ENCODE results near the gene PILRA.
A peak's percentile ranks its signal among the peaks of the same experiment; 100 is the strongest.
"Not testable (repeated sequence)": the region's sequence is repeated elsewhere in the genome, so short reads cannot be mapped to it uniquely, and the experiment has no call there.

The PILRA gene

GRCh38 chr7:100373261-100373831 lies at the start of gene PILRA:
PILRA (plus strand) TSS chr7:100373487; CDS start chr7:100373657, 170 bp downstream.
- DNase-seq = no peak

DNA sequence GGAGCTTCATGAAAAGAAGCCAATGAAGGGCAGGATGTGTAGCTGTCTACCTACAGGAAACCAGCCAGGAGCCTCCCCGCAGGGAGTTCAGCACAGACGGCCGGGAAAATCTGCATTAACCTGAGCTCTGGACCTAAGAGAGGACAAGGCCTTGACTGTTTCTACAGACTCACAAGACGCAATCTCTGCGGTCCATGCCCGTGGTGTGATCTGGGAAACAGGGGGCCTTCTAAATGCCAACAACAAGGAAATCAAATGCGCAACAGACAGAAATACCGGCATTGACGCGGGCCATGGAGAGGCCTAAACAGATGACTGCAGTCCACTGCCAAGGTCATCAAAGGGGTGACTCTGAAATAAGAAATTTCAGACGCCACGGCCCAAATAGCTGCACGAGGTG lies 49.1 kb upstream of the PILRA start:
- DNase-seq = not testable (repeated sequence)

GRCh38 chr7:100325671-100326070 lies 47.6 kb upstream of the PILRA start:
- not testable (repeated sequence) for DNase-seq

GRCh38 chr7:100326914-100327313 lies 46.4 kb upstream of the PILRA start:
- not testable (repeated sequence) for DNase-seq

- peak; percentile 90 for DNase-seq
Observed at GRCh38 chr7:100335566-100336466, 37.5 kb upstream of the PILRA start.

GRCh38 chr7:100338083-100338696 lies 35.1 kb upstream of the PILRA start:
- DNase-seq = not testable (repeated sequence)

DNA sequence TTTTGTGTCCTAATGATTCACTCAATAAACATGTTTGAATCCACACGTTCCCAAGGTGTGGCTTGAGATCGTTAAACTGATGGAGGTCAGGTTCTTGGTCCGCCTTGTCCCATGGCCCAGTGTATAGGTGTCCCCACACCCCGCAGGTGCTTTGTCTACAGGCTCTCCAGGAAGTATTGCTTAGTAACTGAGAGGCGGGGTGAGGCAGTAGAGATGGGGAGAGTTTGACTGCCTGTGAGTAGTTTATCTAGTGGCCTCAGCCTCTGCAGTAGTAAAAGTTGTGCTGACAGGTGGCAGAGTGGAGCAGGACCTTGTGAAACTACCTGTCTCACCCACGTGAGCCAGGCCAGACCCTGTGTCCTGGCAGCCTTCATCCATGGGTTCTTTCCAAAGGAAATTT lies 32.0 kb upstream of the PILRA start:
- DNase-seq = not testable (repeated sequence)

DNA sequence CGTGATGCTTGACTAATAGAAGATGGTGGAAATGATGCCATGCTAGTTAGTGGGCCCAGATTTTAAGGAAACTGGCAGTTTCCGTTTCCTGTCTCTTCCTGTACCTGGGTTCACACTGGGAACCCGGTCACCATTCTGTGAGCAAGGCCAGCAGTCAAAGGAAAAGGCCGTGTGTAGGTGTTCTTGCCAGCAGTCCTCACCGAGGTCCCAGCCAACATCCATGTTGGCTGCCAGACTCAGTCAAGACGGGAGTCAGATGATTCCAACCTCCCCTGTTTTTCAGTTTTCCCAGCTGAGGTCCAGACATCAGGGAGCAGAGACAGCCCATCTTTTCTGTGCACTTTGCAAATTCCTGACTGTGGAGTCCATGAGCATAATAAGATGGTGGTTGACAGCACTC lies 30.5 kb upstream of the PILRA start:
- no peak for DNase-seq

- not testable (repeated sequence) for DNase-seq
Observed at GRCh38 chr7:100344124-100344559, 29.1 kb upstream of the PILRA start.

DNA sequence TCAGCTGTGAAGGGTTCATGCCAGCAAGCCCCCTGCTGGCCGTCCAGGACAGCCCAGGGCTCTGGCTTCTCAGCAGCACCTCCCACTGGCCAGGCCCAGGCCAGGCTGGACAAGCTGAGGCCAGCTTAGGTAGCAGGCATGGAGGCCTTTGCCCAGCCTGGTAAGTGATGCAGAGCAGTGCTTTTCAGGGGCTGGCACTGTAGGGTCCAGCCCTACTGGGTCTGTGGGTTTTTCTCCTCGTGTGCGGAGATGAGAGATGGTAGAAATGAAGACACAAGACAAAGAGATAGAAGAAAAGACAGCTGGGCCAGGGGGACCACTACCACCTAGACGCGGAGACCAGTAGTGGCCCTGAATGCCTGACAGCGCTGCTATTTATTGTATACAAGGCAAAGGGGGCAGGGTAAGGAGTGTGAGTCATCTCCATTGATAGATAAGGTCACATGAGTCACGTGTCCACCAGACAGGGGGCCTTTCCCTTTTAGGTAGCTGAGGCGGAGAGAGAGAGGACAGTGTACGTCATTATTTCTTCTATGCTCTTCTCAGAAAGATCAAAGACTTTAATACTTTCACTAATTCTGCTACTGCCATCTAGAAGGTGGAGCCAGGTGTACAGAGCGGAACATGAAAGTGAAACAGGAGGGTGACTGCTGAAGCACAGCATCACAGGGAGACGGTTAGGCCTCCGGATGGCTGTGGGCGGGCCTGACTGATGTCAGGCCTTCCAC lies 28.6 kb upstream of the PILRA start:
- DNase-seq = peak; percentile 95

GRCh38 chr7:100345288-100345672 lies 28.0 kb upstream of the PILRA start:
- DNase-seq = peak; percentile 76

- no peak for DNase-seq
Observed at GRCh38 chr7:100346921-100347320, 26.4 kb upstream of the PILRA start.

DNA sequence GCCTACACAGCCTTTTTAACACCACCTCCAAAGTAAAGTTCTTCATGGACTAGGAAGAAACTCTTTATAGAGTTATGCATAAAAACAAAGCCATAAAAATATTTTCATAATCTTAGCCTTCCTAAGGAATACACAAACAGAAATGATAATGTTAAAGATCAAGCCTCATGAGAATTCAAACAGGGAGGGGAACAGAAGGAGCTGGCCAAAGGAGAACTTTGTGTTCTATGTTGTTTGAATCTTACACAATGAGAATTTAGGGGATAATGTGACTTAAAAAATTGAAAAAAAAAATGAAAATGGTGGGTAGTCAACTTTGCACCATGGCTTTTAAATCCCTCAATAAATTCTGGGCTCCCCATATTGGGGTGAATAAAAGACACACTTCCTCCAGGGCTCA lies 24.5 kb upstream of the PILRA start:
- no peak for DNase-seq

- no peak for DNase-seq
Observed at GRCh38 chr7:100349757-100350156, 23.5 kb upstream of the PILRA start.

DNA sequence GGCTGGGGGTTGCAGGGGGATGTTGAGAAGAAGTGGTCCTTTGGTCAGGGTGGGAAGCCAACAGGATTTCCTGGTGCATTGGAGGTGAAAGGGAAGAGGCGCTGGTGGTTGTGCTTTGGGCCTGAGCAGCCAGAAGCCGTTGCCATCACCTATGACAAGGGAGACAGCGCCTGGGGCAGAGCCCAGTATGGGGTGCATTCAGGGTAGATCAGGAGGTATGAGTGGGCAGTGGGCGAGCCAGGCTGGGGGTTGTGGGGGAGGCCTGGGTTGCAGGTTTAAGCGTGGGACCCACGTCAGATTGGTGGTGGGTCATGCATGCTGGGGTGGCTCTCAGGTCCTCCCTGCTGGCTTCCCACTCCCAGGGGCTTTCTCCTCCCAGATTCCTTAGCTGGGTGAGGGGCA lies 21.6 kb upstream of the PILRA start:
- DNase-seq = no peak

GRCh38 chr7:100352230-100352781 lies 21.0 kb upstream of the PILRA start:
- DNase-seq = not testable (repeated sequence)

DNA sequence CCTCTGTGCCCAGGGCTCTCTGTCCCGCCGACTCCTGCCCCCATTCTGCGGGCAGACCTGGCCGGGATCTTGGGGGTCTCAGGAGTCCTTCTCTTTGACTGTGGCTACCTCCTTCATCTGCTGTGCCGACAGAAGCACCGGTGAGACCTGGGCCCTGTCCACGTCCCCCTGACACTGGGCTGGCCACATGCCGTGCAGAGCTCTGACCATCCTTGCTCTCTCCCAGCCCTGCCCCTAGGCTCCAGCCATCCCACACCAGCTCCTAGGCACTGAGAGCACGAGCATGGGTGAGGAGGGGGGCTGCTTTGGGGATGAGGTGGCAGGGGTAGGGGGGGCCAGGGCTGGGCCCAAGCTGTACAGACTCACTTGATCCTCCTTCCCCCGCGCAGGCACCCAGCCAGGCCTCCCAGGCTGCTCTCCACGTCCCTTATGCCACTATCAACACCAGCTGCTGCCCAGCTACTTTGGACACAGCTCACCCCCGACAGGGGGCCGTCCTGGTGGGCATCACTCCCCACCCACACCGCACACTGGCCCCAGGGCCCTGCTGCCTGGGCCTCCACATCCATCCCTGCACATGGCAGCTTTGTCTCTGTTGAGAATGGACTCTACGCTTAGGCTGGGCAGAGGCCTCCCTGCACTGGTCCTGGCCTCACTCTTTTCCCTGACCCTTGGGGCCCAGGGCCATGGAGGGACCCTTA lies 20.2 kb upstream of the PILRA start:
- no peak for DNase-seq

GRCh38 chr7:100353685-100354330 lies 19.5 kb upstream of the PILRA start:
- peak; percentile 51 for DNase-seq

- DNase-seq = no peak
Observed at GRCh38 chr7:100356416-100357068, 16.7 kb upstream of the PILRA start.

DNA sequence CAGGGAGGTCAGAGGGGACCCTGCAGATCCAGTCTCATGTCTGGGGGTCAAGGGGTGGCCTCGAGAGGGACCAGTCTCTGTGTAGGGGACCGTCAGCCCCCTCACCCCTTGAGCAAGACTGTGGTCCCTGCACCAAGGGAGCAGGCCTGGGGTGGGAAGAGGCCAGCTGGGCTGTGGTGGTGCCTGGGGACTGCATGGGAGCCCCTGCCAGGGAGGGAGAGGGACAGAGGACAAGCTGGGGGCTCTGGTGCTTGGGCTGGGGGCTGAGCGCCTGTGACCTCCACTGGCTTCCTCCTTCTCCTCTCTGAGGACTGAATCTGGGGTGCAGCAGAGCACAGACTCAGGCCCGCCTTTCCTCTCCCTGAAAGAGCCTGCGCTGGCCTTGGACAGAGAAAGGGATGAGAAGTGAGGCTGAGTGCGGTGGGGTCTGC lies 16.1 kb upstream of the PILRA start:
- no peak for DNase-seq
